HL-60/S4 (cell line): ENCODE data around the gene SCAANT1.

ENCODE experiments used
- in situ Hi-C: fragments of 300-500 bp; cut with MboI; formaldehyde crosslinking; loops from 2 replicates; pipeline ENCODE4 v1.14.3; 2022; ENCODE audit warnings: low sequenced_read_pairs

The SCAANT1 gene

GRCh38 chr3:63905731-63906620 is 6.2 kb downstream of the SCAANT1 start:
- in situ Hi-C loops, result no loop called here

DNA sequence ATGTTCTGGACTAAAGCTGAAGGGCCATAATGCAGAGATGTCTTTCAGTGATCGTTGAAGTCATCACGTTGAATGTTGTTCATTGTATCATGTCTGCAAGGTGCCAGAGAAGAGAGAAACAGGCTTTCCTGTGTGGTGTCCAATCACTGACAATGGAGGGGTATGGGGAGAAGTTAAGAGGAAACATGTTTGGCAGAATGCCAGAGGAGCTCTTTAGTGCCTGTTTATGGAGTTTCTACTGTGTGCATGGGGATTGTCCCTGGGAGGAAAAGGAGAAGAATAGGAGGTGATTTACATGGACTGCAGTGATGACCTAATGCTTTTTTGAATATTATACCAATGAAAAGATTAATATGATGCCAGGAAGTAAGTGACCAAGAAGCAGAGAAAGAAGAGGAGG is 11.7 kb downstream of the SCAANT1 start:
- in situ Hi-C loops, result no loop called here

DNA sequence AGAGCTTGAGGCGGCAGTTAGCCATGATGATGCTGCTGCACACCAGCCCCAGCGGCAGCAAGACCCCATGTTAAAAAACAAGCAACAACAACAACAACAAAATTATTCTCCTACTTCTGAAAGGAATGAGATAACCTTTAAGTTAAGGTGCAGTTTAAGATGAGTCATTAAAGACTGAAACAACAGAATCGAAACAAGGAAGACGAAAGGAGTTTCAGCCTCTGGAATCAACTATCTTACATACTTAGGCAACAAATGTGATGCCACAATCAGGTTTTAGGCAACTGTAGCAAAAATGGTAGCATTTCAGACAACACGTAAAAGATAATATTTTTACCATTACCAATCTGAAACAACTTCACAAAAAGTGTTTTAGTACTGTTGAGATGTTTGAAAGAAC is 12.2 kb downstream of the SCAANT1 start:
- in situ Hi-C loops, result no loop called here

DNA sequence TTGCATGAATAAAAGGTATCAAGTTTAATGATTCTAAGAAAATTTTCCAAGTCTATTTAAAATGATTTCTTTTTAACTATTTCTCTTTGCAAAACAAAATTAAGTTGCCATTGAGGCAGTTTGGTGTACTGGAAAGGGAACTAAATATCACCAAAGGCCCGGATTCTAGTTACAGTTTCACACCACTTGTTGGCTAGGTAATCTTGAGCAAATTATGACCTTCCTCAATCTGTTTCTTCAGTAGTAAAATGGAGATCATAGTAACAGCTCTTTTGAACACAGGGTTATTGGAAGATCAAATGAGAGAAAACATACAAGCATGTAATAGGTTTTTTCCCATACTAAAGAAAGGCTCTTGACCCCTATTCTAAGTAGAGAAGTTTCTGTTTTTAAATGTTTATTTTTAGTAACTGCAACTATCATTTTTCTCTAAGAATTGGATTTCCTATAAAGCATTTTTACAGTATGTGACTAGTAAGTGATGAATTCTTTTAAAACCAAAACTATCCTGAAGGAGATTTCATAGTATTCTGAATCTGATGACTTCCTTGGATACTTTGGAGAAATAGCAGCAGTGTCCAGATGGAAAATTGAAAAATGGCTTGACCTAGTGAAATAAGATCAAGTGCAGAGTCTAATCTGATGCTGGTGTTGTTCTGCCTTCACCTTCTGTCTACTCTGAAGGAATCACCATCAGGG is 15.7 kb downstream of the SCAANT1 start:
- in situ Hi-C loops, result no loop called here

DNA sequence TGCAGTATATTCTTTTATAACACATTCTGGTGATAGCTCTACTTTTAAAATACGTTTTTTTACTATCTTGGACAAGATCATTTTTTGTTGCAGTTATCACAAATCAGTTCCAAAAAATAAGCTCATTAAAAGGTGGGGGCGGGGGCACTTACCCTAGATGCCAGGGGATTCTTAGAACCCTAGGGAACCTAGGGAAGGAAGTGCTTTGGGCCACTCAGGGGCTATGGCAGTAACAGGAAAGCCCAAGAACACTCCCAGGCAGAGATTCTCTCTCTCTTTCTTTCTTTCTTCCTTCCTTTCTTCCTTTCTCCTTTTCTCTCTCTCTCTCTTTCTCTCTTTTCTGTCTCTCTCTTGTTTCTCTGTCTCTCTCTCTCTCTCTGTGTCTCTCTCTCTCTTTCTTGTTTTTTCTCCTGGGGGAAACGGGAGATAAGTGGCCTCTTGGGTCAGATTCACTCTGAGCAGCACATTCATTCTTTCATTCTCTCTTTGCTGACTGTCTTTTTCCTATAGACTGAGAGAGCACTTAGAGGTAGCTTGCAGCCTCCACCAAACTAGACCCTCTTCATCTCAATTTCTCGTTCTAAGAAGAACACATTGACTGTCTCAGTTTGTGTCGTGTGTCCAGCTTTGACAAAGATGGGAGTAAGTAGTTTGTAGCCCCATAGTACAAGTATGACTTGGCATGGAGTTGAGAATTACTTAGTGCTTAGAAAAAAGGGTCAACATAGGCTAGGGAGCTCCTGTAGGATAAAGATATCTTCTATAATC is 16.6 kb downstream of the SCAANT1 start:
- in situ Hi-C loops, result no loop called here

GRCh38 chr3:63892773-63893352 is 19.3 kb downstream of the SCAANT1 start:
- in situ Hi-C loops, result no loop called here

GRCh38 chr3:63891518-63891917 is 20.7 kb downstream of the SCAANT1 start:
- in situ Hi-C loops, result no loop called here

GRCh38 chr3:63886858-63887257 is 25.3 kb downstream of the SCAANT1 start:
- in situ Hi-C loops, result no loop called here

DNA sequence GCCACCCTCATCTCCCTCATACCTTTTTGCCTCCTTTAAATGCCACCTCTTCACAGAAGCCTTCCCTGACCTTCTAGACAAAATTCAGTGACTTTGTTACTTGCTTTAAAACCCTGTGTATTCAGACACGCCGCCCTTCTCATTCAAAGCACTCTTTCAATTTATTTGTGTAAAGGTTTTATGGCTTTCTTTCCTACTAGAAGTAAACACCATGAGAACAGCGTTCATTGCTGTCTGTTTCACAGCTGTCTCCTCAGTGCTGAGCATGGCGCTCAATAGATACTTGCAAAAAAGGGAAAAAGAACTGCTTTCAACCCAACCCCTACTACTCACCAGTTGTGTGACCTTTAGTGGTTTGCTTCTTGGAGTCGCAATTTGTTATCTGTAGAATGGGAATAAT is 31.5 kb downstream of the SCAANT1 start:
- in situ Hi-C loops, result no loop called here

DNA sequence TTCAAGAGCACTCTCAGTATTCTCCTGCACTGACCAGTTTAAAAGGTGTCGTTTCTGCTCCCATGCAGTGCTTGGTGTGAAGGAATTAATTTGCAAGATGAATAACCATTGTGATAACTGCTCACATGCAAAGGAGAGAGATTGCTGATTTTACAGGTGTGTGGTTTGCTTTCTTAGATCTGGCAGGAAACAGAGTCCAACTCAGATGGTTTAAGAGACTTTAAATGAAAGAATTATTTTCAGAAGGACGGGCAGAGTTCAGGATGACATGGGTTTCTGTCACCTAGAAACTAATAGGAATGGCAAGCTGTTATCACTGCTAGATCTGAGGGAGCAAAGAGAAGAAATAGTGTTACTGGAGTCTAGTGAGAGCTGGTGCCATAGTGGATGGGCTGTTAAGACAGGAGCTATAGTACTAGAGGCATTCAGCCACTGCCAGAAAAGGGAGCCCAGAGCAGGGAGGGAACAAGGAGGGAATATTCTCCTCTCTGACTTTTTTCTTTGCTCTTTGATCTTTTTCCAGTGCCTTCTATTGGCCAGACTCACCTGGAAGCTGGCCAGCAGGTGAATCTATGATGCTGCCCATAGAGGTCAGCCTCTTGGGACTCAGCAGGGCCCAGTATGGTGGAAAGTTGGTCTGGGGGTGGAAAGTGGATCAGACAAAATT is 33.7 kb downstream of the SCAANT1 start:
- in situ Hi-C loops, result no loop called here

- in situ Hi-C loops, result no loop called here
Observed at GRCh38 chr3:63877737-63878393, 34.3 kb downstream of the SCAANT1 start.

GRCh38 chr3:63876260-63876659 is 35.9 kb downstream of the SCAANT1 start:
- in situ Hi-C loops, result no loop called here

- in situ Hi-C loops, result no loop called here
Observed at GRCh38 chr3:63875510-63875909, 36.7 kb downstream of the SCAANT1 start.

- in situ Hi-C loops, result no loop called here
Observed at GRCh38 chr3:63874769-63875168, 37.4 kb downstream of the SCAANT1 start.

DNA sequence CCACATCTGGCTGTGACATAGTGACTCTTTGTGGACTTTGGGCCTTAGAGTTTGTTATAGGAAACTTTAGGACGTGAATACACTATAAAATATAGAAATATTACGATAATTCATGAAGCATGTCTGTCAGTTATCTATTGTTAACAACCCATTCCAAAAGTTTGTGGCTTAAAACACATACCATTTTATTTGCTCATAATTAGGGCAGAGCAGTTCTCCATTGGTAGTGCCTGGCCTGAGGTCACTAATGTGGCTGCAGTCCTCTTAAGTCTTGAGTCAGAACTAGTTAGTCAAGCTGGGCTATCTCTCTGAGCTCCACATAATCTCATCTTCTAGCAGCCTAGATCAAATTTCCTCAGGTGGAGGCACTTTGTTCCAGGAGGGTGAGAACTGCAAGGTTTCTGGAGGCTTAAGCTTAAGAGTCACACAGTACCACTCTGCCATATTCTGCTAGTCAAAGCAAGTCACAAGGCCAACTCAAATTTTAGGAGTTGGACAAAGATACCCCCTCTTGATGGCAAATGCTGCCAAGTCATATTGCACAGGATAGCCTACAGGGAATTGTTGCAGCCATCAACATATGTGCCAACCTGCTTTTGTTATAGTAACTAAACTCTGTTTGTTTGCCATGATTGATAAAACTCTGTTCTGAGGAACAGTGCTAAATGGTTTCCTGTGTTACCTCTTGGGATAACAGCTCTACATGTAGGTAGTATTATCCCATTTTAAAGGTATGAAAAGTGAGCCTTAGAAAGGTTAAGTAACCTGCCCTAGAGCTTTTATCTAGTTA is 39.9 kb downstream of the SCAANT1 start:
- in situ Hi-C loops, result no loop called here

- in situ Hi-C loops, result no loop called here
Observed at GRCh38 chr3:63870615-63871005, 41.6 kb downstream of the SCAANT1 start.

- in situ Hi-C loops, result no loop called here
Observed at GRCh38 chr3:63869940-63870614, 42.1 kb downstream of the SCAANT1 start.

DNA sequence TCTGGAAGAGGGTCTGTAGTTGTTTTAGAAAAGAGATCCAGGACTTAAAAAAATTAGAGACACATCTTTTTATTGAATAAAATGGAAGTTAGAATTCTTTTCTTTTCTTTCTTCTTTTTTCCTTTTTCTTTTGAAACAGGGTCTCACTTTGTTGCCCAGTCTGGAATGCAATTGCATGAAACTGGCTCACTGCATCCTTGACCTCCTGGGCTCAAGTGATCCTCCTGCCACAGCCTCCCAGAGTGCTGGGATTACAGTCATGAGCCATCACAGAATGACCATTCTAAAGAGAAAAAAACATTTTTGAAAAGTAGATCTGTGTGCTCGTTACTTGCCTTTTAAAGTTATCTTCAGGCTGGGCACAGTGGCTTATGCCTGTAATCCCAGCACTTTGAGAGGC is 45.0 kb downstream of the SCAANT1 start:
- in situ Hi-C loops, result no loop called here

GRCh38 chr3:63864965-63865327 is 47.2 kb downstream of the SCAANT1 start:
- in situ Hi-C loops, result no loop called here
